Mesenteric fat pad (tissue), 1 donor: ENCODE measurements around the gene PATL2. TPM values are rescaled to one million over a fixed set of nuclear protein-coding genes. Genes with fewer than 3 reads are reported as not detected.
"Not testable (repeated sequence)": the region's sequence is repeated elsewhere in the genome, so short reads cannot be mapped to it uniquely, and the experiment has no call there.

Experiments
- DNase-seq: peaks from one replicate; pipeline ENCODE4 v3.0.0-alpha.2; 2020; ENCODE audit warnings: low spot score
- total RNA-seq: library from RNA; stranded (reverse); fragmentation: NEBNext Ultra II Directional; extraction: Animal tissue kit (Norgen Biotek cat#: 25700); gene quantifications from one replicate; pipeline ENCODE4 v1.2.1, GENCODE V29; 2021
- donor health status: DM: yes; HTN: yes; CAD: no.

PATL2 gene
- total RNA-seq, 1 donor from 2014 or later, result 2.2 TPM

DNA sequence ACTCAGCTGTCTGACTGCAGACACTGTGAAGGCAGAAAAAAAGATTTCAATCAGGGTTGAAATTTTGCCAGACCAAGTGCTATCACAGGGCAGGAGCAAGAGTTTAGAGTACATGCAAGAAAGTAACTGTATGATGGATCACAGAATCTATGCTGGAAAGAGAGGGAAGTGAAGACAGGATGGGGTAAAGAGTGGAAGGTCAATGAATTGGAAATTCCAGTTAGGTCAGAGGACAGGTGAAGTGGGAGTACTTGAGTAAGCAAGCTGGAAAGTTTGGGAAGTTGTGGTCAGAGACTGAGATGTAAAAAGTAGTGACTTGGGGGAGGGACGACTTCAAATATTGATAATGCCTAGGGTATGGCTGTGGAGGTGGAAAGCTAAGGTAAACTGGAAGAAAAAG lies 54.8 kb downstream of the PATL2 start:
- DNase-seq, result no peak

DNA sequence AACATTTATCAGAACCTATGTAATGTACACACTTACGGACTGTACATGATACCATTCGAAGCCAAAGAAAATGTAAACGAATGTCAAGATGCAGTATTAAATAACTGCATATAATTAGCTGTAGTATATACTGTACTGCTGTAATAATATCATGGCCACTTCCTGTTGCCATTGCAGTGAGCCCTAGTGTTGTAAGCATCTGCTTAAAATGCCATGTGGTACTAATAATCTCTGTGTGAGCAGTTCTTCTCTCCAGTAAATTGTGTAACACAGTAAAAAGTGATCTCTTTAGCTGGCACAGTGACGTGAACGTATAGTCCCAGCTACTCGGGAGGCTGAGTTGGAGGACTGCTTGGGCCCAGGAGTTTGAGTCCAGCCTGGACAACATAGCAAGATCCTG lies 56.3 kb downstream of the PATL2 start:
- DNase-seq, result no peak

DNA sequence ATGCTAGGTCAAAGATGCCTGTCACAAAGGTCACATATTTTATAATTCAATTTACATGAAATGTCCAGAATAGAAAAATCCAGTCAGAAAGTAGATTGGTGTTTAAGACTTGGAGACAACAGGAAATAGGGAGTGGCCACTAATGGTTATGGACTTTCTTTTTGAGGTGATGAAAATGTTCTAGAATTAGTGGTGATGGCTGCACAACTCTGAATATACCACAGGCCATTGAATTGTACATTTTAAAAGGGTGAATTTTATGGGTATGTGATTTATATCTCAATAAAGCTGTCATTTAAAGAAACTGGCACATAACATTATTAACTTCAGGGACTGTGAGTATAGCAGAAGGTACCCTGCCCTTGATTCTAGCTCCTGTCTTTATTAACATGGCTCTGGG lies 63.5 kb downstream of the PATL2 start:
- no peak for DNase-seq

DNA sequence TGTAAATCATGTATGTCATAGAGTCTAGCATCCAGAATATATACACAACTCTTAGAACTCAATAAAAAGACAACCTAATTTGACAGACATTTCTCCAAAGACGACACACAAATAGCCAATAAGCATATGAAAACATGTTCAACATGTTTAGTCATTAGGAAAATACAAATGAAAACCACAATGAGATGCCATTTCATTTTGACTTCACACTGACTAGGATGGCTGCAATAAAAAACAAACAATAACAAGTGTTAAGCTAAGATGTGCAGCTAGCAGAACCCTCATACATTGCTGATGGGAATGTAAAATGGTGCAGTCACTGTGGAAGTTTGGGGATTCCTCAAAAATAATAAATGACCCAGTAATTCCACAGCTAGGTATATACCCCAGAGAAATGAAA lies 64.1 kb downstream of the PATL2 start:
- DNase-seq, result no peak

DNA sequence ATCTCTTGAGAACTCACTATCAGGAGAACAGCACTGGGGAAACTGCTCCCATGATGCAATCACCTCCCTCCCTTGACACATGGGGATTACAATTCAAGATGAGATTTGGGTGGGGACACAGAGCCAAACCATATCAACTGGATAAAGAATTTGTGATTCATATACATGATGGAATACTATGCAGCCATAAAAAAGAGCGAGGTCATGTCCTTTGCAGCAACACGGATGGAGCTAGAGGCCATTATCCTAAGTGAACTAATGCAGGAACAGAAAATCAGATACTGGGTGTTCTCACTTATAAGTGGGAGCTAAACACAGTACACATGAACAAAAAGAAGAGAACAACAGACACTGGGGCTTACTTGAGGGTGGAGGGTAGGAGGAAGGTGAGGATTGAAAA lies 64.7 kb downstream of the PATL2 start:
- no peak for DNase-seq

DNA sequence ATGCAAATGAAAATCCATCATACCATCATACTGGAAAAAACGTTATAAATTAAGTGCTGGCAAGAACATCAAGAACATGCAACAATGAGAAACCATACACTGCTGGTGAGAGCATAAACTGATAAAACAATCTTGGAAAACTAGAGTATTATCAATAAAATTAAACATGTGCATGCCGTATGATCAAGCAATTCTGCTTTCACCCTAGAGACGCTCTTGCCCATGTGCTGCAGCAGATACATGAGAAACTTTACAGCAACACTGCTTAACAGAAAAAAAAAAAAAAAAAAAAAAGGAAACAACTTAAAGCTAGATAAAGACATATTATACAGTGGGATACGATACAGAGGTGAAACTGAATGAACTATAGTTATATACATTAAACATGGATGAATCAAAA lies 69.5 kb downstream of the PATL2 start:
- no peak for DNase-seq

DNA sequence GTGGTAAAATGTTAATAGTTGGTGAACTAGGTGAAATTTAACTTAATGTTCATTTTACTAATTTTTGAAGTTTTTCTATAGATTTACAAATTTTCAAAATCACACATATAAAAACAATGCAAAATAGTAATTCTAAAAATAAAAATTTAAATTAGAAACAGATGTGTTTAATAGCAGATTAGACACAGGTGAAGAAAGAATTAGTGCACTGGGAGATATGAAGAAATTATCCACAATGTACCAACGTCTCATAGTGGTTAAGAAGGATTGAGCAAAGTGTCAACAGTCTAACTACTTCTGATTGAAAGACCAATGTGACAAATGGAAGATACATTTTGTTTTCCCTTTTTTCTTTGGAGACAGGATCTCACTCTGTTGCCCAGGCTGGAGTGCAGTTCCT lies 74.1 kb downstream of the PATL2 start:
- no peak for DNase-seq

DNA sequence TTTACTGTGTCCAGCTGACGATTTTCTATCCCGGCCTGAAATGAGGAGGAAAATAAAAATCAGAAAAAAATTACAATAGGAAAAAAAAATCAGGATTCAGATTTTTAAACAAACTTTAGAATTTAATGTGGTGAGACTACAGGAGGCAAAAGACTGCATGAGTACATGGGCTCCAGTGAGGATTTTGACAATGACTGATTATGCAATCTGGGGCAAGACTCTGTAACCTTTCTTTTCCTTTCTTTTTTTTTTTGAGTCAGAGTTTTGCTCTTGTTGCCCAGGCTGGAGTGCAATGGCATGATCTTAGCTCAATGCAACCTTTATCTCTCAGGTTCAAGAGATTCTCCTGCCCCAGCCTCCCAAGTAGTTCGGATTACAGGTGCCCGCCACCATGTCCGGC lies 77.5 kb downstream of the PATL2 start:
- no peak for DNase-seq

DNA sequence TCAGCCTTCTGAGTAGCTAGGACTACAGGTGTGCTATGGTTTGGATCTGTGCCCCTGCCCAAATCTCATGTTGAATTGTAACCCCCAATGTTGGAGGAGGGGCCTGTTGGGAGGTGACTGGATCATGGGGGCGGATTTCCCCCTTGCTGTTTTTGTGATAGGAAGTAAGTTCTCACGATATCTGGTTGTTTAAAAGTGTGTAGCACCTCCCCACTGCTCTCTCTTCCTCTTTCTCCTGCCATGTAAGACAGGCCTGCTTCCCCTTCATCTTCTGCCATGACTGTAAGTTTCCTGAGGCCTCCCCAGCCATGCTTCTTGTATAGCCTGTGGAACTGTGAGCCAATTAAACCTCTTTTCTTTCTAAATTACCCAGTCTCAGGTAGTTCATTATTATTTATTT lies 85.8 kb downstream of the PATL2 start:
- not testable (repeated sequence) for DNase-seq

DNA sequence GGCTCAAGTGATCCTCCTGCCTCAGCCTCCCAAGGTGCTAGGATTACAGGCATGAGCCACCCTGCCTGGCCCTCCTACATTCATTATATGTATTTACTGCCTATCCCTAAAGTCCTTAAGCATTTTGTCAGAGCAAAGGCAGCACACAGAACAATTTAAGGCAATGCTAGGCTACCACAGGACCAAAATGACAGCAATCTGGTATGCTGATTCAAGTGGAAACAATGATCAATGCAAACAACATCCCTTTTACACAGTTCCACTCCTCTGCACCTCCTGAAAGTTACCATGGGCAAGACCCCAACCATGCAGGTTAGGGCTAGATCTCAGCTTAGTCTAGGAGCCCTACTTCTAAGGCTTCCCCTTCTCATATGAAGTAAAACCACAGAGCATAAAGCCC lies 87.9 kb downstream of the PATL2 start:
- no peak for DNase-seq

DNA sequence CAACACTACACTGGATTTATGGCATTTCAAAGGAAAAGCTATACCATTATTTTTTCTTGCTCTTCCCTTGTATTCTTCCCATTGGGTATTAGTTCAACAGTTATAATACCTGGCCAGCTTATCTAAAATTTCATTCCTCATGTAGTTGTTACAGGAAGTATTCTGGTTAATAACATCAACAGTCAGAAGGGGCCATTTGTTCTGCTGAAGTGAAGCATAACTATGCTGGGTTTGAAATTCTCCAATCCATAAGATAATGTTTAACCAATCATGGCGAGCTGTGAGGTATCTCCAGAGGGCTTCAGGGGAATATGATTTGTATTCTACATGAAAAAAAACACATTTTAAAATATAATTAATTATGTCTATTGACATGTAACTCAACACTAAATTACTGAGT lies 91.0 kb downstream of the PATL2 start:
- no peak for DNase-seq

DNA sequence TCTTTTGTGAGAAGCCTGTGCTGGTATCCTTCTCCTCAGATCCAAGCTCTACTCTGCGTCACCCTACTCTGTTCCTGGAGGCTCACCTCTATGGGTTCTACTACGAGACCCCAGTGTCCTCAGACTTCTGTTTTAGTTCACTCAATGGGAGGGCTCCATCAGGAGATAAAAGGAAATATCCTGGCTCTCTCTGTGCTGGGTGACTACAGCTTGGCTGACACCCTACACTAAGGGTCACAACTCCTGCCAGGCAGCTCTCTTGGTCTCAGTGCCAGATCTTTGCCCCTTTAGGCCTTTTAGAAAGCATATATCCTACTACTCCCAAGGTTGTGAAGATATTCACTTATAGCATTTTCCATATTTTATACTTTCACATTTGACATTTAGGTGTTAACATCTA lies 94.1 kb downstream of the PATL2 start:
- DNase-seq, result no peak

Other genes starting within 250 kb of the PATL2 start
- 84.9 TPM for gene EIF3J, start 174.2 kb downstream of the PATL2 start, total RNA-seq
- 72.1 TPM for gene SPG11, start 47.7 kb downstream of the PATL2 start, total RNA-seq
- 2,407 TPM for gene B2M, start 194 bp upstream of the PATL2 start, total RNA-seq
- gene TRIM69, start 25.2 kb upstream of the PATL2 start, total RNA-seq, result 18.1 TPM
- gene TERB2, start 245.4 kb upstream of the PATL2 start, total RNA-seq, result not detected